ENCODE data around the gene CD2AP.

CD2AP gene

DNA sequence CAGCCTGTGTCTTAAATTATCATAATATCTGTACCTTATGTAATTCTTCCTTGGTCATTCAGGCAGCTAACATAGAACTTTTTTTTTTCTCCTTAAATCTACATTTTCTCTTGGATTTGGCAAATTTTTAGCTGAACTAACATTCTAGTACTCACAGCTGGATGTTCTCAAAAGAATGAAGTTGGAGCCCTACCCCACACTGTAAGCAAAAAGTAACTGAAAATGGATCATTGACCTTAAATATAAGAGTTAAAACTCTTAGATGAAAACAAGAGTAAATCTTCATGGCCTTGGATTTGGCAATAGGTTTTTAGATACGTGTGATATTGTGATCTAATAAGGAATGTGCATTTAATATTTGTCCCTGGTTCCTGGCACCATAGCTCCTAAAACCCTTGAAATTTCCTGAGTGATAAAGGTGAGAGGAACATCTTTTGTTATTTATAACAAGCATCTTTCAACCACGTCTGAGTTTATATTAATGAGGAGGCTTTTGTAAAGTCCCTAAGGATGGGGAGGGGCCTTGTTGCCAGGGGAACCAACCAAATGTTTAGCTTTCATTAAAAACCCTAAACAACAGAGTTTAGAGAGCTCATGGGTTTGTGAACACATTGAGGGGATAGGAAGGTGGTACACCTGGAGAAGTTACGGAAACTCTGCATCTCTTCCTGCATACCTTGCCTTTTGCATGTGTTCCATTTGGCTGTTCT, 114.7 kb downstream of the CD2AP start:
- no peak overlapping the region for H3K4me3 ChIP-seq (ENCODE audit: insufficient read depth, low read depth, low read length)
- H3K27me3 ChIP-seq (ENCODE audit: control insufficient read depth, insufficient read depth, low read length, poor library complexity, severe bottlenecking) = no peaks in the 10 kb centered on the region
- no peak overlapping the region for H3K27ac ChIP-seq (ENCODE audit: insufficient read depth, low read depth, low read length, poor library complexity, severe bottlenecking)
- H3K36me3 ChIP-seq (ENCODE audit: control insufficient read depth, insufficient read depth, low read length) = peaks cover 9% of the 10 kb centered on the region
- no peaks in the 10 kb centered on the region for H3K4me1 ChIP-seq (ENCODE audit: control insufficient read depth, insufficient read depth, low read length)
- no peaks in the 10 kb centered on the region for H3K9me3 ChIP-seq (ENCODE audit: control insufficient read depth, low read length)
- WGBS, 2 experiments = 94 to 95% methylated on average over 2 of the region's 3 CpGs

GRCh38 chr6:47593979-47594378, 116.4 kb downstream of the CD2AP start:
- H3K4me3 ChIP-seq (ENCODE audit: insufficient read depth, low read depth, low read length) = no peak overlapping the region
- WGBS, 2 experiments = 70 to 100% methylated on average over 3 of the region's 3 CpGs
- H3K36me3 ChIP-seq (ENCODE audit: control insufficient read depth, insufficient read depth, low read length) = peaks cover 22% of the 10 kb centered on the region

DNA sequence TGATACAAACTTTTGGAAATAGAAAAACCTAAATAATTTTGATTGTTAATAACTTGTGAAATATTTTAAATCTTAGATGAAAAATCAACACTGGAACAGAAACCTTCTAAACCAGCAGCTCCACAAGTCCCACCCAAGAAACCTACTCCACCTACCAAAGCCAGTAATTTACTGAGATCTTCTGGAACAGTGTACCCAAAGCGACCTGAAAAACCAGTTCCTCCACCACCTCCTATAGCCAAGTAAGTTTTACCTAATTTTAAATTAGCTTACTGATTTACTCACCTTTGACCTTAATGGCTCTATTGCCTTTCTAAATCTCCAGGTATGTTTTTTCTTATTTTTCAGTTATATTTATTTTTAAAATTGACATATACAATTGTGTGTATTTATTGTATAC, 118.2 kb downstream of the CD2AP start:
- Histone ChIP-seq H3K27ac (ENCODE audit: insufficient read depth, low read depth, low read length, poor library complexity, severe bottlenecking) (no peak overlapping the region), H3K36me3 (ENCODE audit: control insufficient read depth, insufficient read depth, low read length) (peaks cover 22% of the 10 kb centered on the region), H3K4me1 (ENCODE audit: control insufficient read depth, insufficient read depth, low read length) (no peaks in the 10 kb centered on the region), H3K4me3 (ENCODE audit: insufficient read depth, low read depth, low read length) (no peak overlapping the region), H3K9me3 (ENCODE audit: control insufficient read depth, low read length) (peaks cover 2% of the 10 kb centered on the region), H3K27me3 (ENCODE audit: control insufficient read depth, insufficient read depth, low read length, poor library complexity, severe bottlenecking) (no peaks in the 10 kb centered on the region)
- 91 to 100% methylated on average over 1 of the region's 1 CpG for WGBS, 2 experiments

More at GRCh38 chr6:47593979-47594378, 116.4 kb downstream of the CD2AP start:
- Histone ChIP-seq H3K27ac (ENCODE audit: insufficient read depth, low read depth, low read length, poor library complexity, severe bottlenecking) (no peak overlapping the region), H3K4me1 (ENCODE audit: control insufficient read depth, insufficient read depth, low read length) (no peaks in the 10 kb centered on the region), H3K27me3 (ENCODE audit: control insufficient read depth, insufficient read depth, low read length, poor library complexity, severe bottlenecking) (no peaks in the 10 kb centered on the region), H3K9me3 (ENCODE audit: control insufficient read depth, low read length) (peaks cover 2% of the 10 kb centered on the region)

GRCh38 chr6:47598367-47598766, 120.8 kb downstream of the CD2AP start:
- H3K9me3 ChIP-seq (ENCODE audit: control insufficient read depth, low read length) = peaks cover 2% of the 10 kb centered on the region
- H3K27me3 ChIP-seq (ENCODE audit: control insufficient read depth, insufficient read depth, low read length, poor library complexity, severe bottlenecking) = no peaks in the 10 kb centered on the region
- no peak overlapping the region for H3K4me3 ChIP-seq (ENCODE audit: insufficient read depth, low read depth, low read length)
- 96 to 98% methylated on average over 4 of the region's 4 CpGs for WGBS, 2 experiments
- H3K27ac ChIP-seq (ENCODE audit: insufficient read depth, low read depth, low read length, poor library complexity, severe bottlenecking) = no peak overlapping the region
- no peaks in the 10 kb centered on the region for H3K4me1 ChIP-seq (ENCODE audit: control insufficient read depth, insufficient read depth, low read length)
- peaks cover 22% of the 10 kb centered on the region for H3K36me3 ChIP-seq (ENCODE audit: control insufficient read depth, insufficient read depth, low read length)

- H3K36me3 ChIP-seq (ENCODE audit: control insufficient read depth, insufficient read depth, low read length) = peaks cover 22% of the 10 kb centered on the region
- no peaks in the 10 kb centered on the region for H3K4me1 ChIP-seq (ENCODE audit: control insufficient read depth, insufficient read depth, low read length)
- H3K4me3 ChIP-seq (ENCODE audit: insufficient read depth, low read depth, low read length) = no peak overlapping the region
- no peak overlapping the region for H3K27ac ChIP-seq (ENCODE audit: insufficient read depth, low read depth, low read length, poor library complexity, severe bottlenecking)
- WGBS, 2 experiments = no CpG with 5 or more reads among the region's 1 CpG
- peaks cover 2% of the 10 kb centered on the region for H3K9me3 ChIP-seq (ENCODE audit: control insufficient read depth, low read length)
- H3K27me3 ChIP-seq (ENCODE audit: control insufficient read depth, insufficient read depth, low read length, poor library complexity, severe bottlenecking) = no peaks in the 10 kb centered on the region
Observed at GRCh38 chr6:47599512-47599911, 121.9 kb downstream of the CD2AP start.

DNA sequence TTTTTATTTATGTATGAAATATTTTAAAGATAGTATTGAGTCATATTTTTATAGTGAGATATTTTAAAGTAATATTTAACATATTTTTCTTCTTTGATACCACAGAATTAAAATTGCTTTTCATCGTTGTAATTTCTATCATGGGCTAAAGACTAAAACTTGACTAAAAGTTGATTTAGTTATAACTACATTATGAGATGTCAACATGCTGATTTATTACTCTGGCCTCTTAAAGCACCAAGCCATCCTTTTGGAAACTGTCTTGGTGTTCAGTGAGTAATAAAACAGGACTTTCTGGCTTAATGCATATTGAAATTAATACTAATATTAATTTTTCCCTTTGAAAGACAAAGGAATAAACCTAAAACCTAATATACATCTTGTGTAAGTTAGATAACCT, 125.6 kb downstream of the CD2AP start:
- Histone ChIP-seq H3K27ac (ENCODE audit: insufficient read depth, low read depth, low read length, poor library complexity, severe bottlenecking) (no peak overlapping the region), H3K36me3 (ENCODE audit: control insufficient read depth, insufficient read depth, low read length) (peaks cover 4% of the 10 kb centered on the region), H3K9me3 (ENCODE audit: control insufficient read depth, low read length) (no peaks in the 10 kb centered on the region), H3K27me3 (ENCODE audit: control insufficient read depth, insufficient read depth, low read length, poor library complexity, severe bottlenecking) (no peaks in the 10 kb centered on the region), H3K4me3 (ENCODE audit: insufficient read depth, low read depth, low read length) (no peak overlapping the region), H3K4me1 (ENCODE audit: control insufficient read depth, insufficient read depth, low read length) (no peaks in the 10 kb centered on the region)
- 100% methylated on average over 1 of the region's 1 CpG; no CpG with 5 or more reads in 1 of the 2 experiments for WGBS, 2 experiments

GRCh38 chr6:47603995-47604394, 126.4 kb downstream of the CD2AP start:
- Histone ChIP-seq H3K4me1 (ENCODE audit: control insufficient read depth, insufficient read depth, low read length) (no peaks in the 10 kb centered on the region), H3K9me3 (ENCODE audit: control insufficient read depth, low read length) (no peaks in the 10 kb centered on the region), H3K27ac (ENCODE audit: insufficient read depth, low read depth, low read length, poor library complexity, severe bottlenecking) (no peak overlapping the region), H3K4me3 (ENCODE audit: insufficient read depth, low read depth, low read length) (no peak overlapping the region), H3K36me3 (ENCODE audit: control insufficient read depth, insufficient read depth, low read length) (no peaks in the 10 kb centered on the region), H3K27me3 (ENCODE audit: control insufficient read depth, insufficient read depth, low read length, poor library complexity, severe bottlenecking) (no peaks in the 10 kb centered on the region)
- 84 to 100% methylated on average over 3 of the region's 4 CpGs for WGBS, 2 experiments

DNA sequence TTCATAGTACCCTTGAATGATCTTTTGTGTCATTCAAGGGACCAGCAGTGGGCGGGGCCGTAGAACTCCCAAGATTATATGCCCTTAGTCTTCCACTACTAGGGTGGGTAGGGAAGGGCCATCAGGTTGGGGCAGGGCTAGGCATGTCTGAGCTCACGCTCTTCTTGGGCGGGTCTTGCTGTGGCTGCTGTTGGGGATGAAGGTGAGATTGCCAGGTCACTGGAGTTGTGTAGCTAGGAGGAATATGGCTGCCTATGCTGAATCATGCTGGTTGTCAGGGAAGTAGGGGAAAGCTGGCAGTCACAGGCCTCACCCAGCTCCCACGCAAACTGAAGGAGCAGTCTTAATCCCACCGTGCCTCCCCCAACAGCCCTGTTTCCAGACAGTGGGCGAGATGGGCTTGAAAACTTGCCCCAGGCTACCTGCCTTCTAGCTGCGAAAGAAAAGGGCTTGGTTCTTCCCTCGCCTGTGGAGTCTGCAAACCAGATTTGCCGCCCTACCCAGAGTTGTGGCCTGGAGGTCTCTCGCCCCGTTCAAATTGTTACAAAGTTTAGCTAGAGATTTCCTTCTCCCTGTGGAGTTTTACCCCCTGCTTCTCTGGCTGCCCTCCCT, 144.4 kb downstream of the CD2AP start:
- Histone ChIP-seq H3K27ac (ENCODE audit: insufficient read depth, low read depth, low read length, poor library complexity, severe bottlenecking) (no peak overlapping the region), H3K27me3 (ENCODE audit: control insufficient read depth, insufficient read depth, low read length, poor library complexity, severe bottlenecking) (no peaks in the 10 kb centered on the region), H3K4me1 (ENCODE audit: control insufficient read depth, insufficient read depth, low read length) (no peaks in the 10 kb centered on the region), H3K9me3 (ENCODE audit: control insufficient read depth, low read length) (peaks cover 2% of the 10 kb centered on the region), H3K36me3 (ENCODE audit: control insufficient read depth, insufficient read depth, low read length) (no peaks in the 10 kb centered on the region), H3K4me3 (ENCODE audit: insufficient read depth, low read depth, low read length) (no peak overlapping the region)
- WGBS, 2 experiments = 84 to 86% methylated on average over 12 of the region's 12 CpGs

GRCh38 chr6:47626782-47627181, 149.2 kb downstream of the CD2AP start:
- H3K27me3 ChIP-seq (ENCODE audit: control insufficient read depth, insufficient read depth, low read length, poor library complexity, severe bottlenecking) = no peaks in the 10 kb centered on the region
- WGBS, 2 experiments = 100% methylated on average over 1 of the region's 2 CpGs
- H3K27ac ChIP-seq (ENCODE audit: insufficient read depth, low read depth, low read length, poor library complexity, severe bottlenecking) = no peak overlapping the region
- H3K4me1 ChIP-seq (ENCODE audit: control insufficient read depth, insufficient read depth, low read length) = no peaks in the 10 kb centered on the region
- H3K36me3 ChIP-seq (ENCODE audit: control insufficient read depth, insufficient read depth, low read length) = no peaks in the 10 kb centered on the region
- H3K9me3 ChIP-seq (ENCODE audit: control insufficient read depth, low read length) = no peaks in the 10 kb centered on the region
- H3K4me3 ChIP-seq (ENCODE audit: insufficient read depth, low read depth, low read length) = no peak overlapping the region

- no peaks in the 10 kb centered on the region for H3K36me3 ChIP-seq (ENCODE audit: control insufficient read depth, insufficient read depth, low read length)
- no peaks in the 10 kb centered on the region for H3K9me3 ChIP-seq (ENCODE audit: control insufficient read depth, low read length)
- H3K27ac ChIP-seq (ENCODE audit: insufficient read depth, low read depth, low read length, poor library complexity, severe bottlenecking) = no peak overlapping the region
- 90 to 93% methylated on average over 5 to 7 of the region's 7 CpGs for WGBS, 2 experiments
- H3K4me3 ChIP-seq (ENCODE audit: insufficient read depth, low read depth, low read length) = no peak overlapping the region
- no peaks in the 10 kb centered on the region for H3K27me3 ChIP-seq (ENCODE audit: control insufficient read depth, insufficient read depth, low read length, poor library complexity, severe bottlenecking)
- H3K4me1 ChIP-seq (ENCODE audit: control insufficient read depth, insufficient read depth, low read length) = peaks cover 5% of the 10 kb centered on the region
Observed at GRCh38 chr6:47628448-47629272, 151.1 kb downstream of the CD2AP start.

Measured in ectodermal cell (in vitro differentiated cells).